Nephron progenitor cell (in vitro differentiated cells): ENCODE measurements around the gene SPP1.
A peak's percentile ranks its signal among the peaks of the same experiment; 100 is the strongest.
"Not testable (repeated sequence)": the region's sequence is repeated elsewhere in the genome, so short reads cannot be mapped to it uniquely, and the experiment has no call there.

Experiments
- DNase-seq: peaks from one replicate; pipeline ENCODE4 v3.0.0; 2021
- H3K27ac Mint-ChIP-seq: 2 replicates; pipeline ENCODE4 v1.8.0; 2021; ENCODE audit warnings: mild to moderate bottlenecking, moderate library complexity, mixed read lengths
- H3K27me3 Mint-ChIP-seq: 2 replicates; pipeline ENCODE4 v1.8.0; 2021; ENCODE audit warnings: mild to moderate bottlenecking, low read depth, mixed read lengths; ENCODE audit not compliant: poor library complexity
- H3K36me3 Mint-ChIP-seq: 2 replicates; pipeline ENCODE4 v1.8.0; 2021; ENCODE audit warnings: low read depth, mixed read lengths
- H3K4me1 Mint-ChIP-seq: 2 replicates; pipeline ENCODE4 v1.8.0; 2021; ENCODE audit warnings: mixed read lengths
- H3K4me3 Mint-ChIP-seq: 2 replicates; pipeline ENCODE4 v1.8.0; 2021; ENCODE audit warnings: mild to moderate bottlenecking, moderate library complexity, mixed read lengths
- H3K9me3 Mint-ChIP-seq: 2 replicates; pipeline ENCODE4 v1.8.0; 2021; ENCODE audit warnings: mild to moderate bottlenecking, moderate library complexity, mixed read lengths
- CTCF ChIP-seq: fragments of 200-600 bp; sonication (generic); IDR thresholded peaks from 2 replicates; pipeline ENCODE4 v1.5.0; 2021; ENCODE audit warnings: antibody characterized with exemption

The SPP1 gene

DNA sequence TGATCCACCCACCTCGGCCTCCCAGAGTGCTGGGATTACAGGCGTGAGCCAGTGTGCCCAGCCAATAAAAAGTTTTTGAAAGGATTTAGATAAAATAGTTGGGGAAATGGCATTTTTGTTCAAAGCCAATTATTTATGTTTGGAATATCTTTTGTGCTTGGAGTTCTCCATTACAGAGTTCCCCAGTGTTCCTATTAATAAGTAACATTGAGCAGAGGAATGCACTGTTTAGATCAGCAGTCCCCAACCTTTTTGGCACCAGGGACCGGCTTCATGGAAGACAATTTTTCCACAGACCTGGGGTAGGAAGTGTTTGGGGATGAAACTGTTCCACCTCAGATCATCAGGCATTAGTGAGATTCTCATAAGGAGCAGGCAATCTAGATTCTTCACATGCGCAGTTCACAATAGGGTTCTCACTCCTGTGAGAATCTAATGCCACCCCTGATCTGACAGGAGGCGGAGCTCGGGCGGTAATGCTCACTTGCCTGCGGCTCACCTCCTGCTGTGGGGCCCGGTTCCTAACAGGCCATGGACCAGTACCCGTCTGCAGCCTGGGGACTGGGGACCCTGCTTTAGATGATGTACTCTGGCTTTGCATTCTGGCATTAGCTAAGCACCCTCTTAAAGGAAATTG lies 40.3 kb downstream of the SPP1 start:
- Mint-ChIP-seq H3K27me3 (no peaks in the 10 kb centered on the region), H3K4me3 (no peak overlapping the region), H3K4me1 (peaks cover 66% of the 10 kb centered on the region), H3K36me3 (peaks cover 50% of the 10 kb centered on the region), H3K9me3 (no peaks in the 10 kb centered on the region), H3K27ac (no peak overlapping the region)
- TF ChIP-seq CTCF, result no peak
- no peak for DNase-seq

DNA sequence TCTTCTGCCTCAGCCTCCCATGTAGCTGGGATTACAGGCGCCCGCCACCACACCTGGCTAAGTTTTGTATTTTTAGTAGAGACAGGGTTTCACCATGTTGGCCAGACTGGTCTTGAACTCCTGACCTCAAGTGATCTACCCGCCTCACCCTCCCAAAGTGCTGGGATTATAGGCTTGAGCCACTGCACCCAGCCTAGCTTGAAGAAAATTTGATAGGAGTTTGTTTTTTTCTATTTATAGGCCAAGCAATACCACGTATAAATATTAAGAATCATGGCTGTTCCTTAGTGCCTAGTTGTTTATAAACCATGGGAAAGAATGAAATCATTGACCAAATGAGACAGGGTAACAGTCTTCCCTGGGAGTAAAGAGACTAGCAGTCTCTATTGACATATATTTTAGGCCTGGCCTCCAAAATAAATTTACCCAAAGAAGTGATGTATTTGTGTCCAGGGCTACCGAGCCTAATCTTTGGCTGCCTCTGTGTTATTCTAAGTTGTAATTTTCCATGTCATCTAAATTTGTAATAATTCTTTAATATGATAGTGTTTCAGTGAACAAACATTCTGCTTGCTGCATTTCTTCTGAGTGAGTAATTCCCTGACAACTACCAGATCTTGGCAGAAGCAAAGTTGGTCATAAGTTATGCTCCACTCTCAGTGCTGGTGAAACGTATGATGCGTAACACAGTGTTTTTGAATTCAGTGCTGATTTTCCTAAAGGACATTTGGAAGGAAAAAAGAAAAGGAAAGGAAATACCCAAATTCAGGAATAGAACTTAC lies 42.2 kb downstream of the SPP1 start:
- no peak for TF ChIP-seq CTCF
- Mint-ChIP-seq H3K27ac (peak overlapping the region; percentile 91), H3K9me3 (no peaks in the 10 kb centered on the region), H3K4me3 (no peak overlapping the region), H3K4me1 (peaks cover 47% of the 10 kb centered on the region), H3K27me3 (no peaks in the 10 kb centered on the region), H3K36me3 (peaks cover 69% of the 10 kb centered on the region)
- no peak for DNase-seq

DNA sequence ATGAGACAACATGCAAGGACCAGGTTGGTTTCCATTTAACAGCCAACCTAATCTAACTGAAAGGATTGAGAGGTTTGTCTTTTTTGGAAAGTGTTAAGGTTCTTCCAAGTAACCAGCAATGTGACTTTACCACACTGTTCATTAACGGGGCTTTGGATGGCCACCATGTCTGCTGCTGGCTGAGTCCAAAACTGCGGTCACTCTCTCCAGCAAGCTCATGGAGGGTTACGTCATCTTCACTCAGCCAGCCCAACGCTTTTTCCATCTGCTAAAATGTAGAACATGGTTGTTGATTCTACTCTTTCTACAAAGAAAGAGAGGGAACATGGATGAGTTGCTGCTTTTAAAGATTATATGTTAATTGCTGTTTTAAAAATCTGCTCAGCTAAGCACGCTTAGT lies 43.0 kb downstream of the SPP1 start:
- peaks cover 72% of the 10 kb centered on the region for H3K36me3 Mint-ChIP-seq
- no peak for DNase-seq
- H3K27me3 Mint-ChIP-seq, result no peaks in the 10 kb centered on the region

GRCh38 chr4:88021824-88022223 lies 46.3 kb downstream of the SPP1 start:
- Mint-ChIP-seq H3K4me1 (peaks cover 28% of the 10 kb centered on the region), H3K9me3 (peaks cover 31% of the 10 kb centered on the region), H3K4me3 (no peak overlapping the region), H3K27ac (no peak overlapping the region), H3K36me3 (peaks cover 79% of the 10 kb centered on the region), H3K27me3 (no peaks in the 10 kb centered on the region)
- TF ChIP-seq CTCF, result no peak
- DNase-seq, result no peak

More for the DNA sequence above, 43.0 kb downstream of the SPP1 start:
- peak overlapping the region; percentile 91 for H3K27ac Mint-ChIP-seq
- no peak for TF ChIP-seq CTCF
- H3K4me3 Mint-ChIP-seq, result no peak overlapping the region
- H3K4me1 Mint-ChIP-seq, result peaks cover 39% of the 10 kb centered on the region
- H3K9me3 Mint-ChIP-seq, result no peaks in the 10 kb centered on the region

DNA sequence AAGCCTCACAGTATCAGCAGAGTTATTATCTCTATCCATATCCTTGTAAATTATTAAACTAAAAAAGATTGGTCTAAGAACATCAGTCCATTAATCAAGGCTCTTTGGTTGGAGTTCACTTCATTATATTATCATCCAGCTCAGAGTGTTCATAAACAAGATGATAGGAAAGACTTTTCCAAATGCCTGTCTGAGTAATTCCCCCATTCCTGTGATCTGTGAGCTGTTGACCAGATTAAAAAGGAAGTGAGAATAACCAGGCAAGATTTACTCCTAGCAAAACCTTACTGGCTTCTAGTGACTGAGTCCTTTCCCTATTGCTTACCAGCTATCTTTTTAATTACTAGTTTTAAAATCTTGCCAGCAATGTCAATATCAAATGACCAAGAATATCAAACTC lies 46.8 kb downstream of the SPP1 start:
- peaks cover 28% of the 10 kb centered on the region for H3K4me1 Mint-ChIP-seq
- TF ChIP-seq CTCF, result no peak
- peaks cover 31% of the 10 kb centered on the region for H3K9me3 Mint-ChIP-seq
- no peaks in the 10 kb centered on the region for H3K27me3 Mint-ChIP-seq
- H3K27ac Mint-ChIP-seq, result no peak overlapping the region
- H3K36me3 Mint-ChIP-seq, result peaks cover 82% of the 10 kb centered on the region
- DNase-seq, result no peak
- H3K4me3 Mint-ChIP-seq, result no peak overlapping the region

- H3K4me1 Mint-ChIP-seq, DNase-seq, H3K4me3 Mint-ChIP-seq, H3K27ac Mint-ChIP-seq, H3K27me3 Mint-ChIP-seq: not testable (repeated sequence)
- peaks cover 93% of the 10 kb centered on the region for H3K36me3 Mint-ChIP-seq
- peaks cover 34% of the 10 kb centered on the region for H3K9me3 Mint-ChIP-seq
These were observed 50.6 kb downstream of the SPP1 start for GRCh38 chr4:88025868-88026661.
